GM23338 (cell line): ENCODE measurements around the gene POGZ. TPM values are rescaled to one million over a fixed set of nuclear protein-coding genes. Genes with fewer than 3 reads are reported as not detected.

Experiments
- ATAC-seq: fragments of 200-7000 bp; cut with Tn5 transposase; 3 replicates; pipeline ENCODE4 v1.9.1; 2020
- DNase-seq: peaks from one replicate; pipeline ENCODE4 v3.0.0-alpha.2; 2015; ENCODE audit warnings: low spot score
- H2AFZ ChIP-seq: fragments of 200-600 bp; sonication (generic); 2 replicates; pipeline ENCODE4 v1.8.0; 2016; ENCODE audit warnings: antibody characterized with exemption, mild to moderate bottlenecking, moderate library complexity
- H3F3A ChIP-seq: fragments of 200-600 bp; sonication (generic); replicated peaks from 2 replicates; pipeline ENCODE4 v1.8.0; 2017; ENCODE audit warnings: antibody characterized with exemption, mixed run types, low read depth
- H3K27ac ChIP-seq: fragments of 200-600 bp; sonication (generic); 2 replicates; pipeline ENCODE4 v1.6.1; 2016; ENCODE audit warnings: low read depth
- H3K27me3 ChIP-seq: fragments of 200-600 bp; sonication (generic); 2 replicates; pipeline ENCODE4 v1.8.0; 2016; ENCODE audit warnings: mild to moderate bottlenecking, mixed run types, moderate library complexity; ENCODE audit not compliant: insufficient read depth
- H3K36me3 ChIP-seq: fragments of 200-600 bp; sonication (generic); 2 replicates; pipeline ENCODE4 v1.8.0; 2016; ENCODE audit warnings: mild to moderate bottlenecking; ENCODE audit not compliant: insufficient read depth
- H3K4me1 ChIP-seq: fragments of 200-600 bp; sonication (generic); 2 replicates; pipeline ENCODE4 v1.8.0; 2016; ENCODE audit warnings: mild to moderate bottlenecking, moderate library complexity; ENCODE audit not compliant: insufficient read depth
- H3K4me2 ChIP-seq: fragments of 200-600 bp; sonication (generic); 2 replicates; pipeline ENCODE4 v1.7.1; 2017; ENCODE audit warnings: mixed run types
- H3K4me3 ChIP-seq: fragments of 200-600 bp; sonication (generic); 2 replicates; pipeline ENCODE4 v1.6.1; 2016; ENCODE audit warnings: mixed run types
- H3K79me2 ChIP-seq: fragments of 200-600 bp; sonication (generic); replicated peaks from 2 replicates; pipeline ENCODE4 v1.8.0; 2017; ENCODE audit warnings: mild to moderate bottlenecking; ENCODE audit not compliant: insufficient read depth
- H3K9me2 ChIP-seq: fragments of 200-600 bp; sonication (generic); 2 replicates; pipeline ENCODE4 v1.8.0; 2017; ENCODE audit not compliant: insufficient read depth
- H4K20me1 ChIP-seq: fragments of 200-600 bp; sonication (generic); replicated peaks from 2 replicates; pipeline ENCODE4 v1.8.0; 2017; ENCODE audit warnings: mild to moderate bottlenecking; ENCODE audit not compliant: insufficient read depth
- H3K27ac Mint-ChIP-seq: 2 replicates; pipeline ENCODE4 v1.8.0; 2020; ENCODE audit warnings: inconsistent platforms, mild to moderate bottlenecking, moderate library complexity, mixed read lengths
- H3K27me3 Mint-ChIP-seq: 3 replicates; pipeline ENCODE4 v1.8.0; 2022; ENCODE audit warnings: low read depth, mild to moderate bottlenecking, moderate library complexity, mixed read lengths, inconsistent platforms; ENCODE audit not compliant: insufficient read depth, poor library complexity
- H3K36me3 Mint-ChIP-seq: 3 replicates; pipeline ENCODE4 v1.8.0; 2021; ENCODE audit warnings: low read depth, mild to moderate bottlenecking, inconsistent platforms, moderate library complexity, mixed read lengths
- H3K4me1 Mint-ChIP-seq: 3 replicates; pipeline ENCODE4 v1.8.0; 2020; ENCODE audit warnings: mild to moderate bottlenecking, inconsistent platforms, mixed read lengths
- H3K4me3 Mint-ChIP-seq: 3 replicates; pipeline ENCODE4 v1.8.0; 2021; ENCODE audit warnings: moderate library complexity, mild to moderate bottlenecking, inconsistent platforms, mixed read lengths
- H3K9me3 Mint-ChIP-seq: 3 replicates; pipeline ENCODE4 v1.8.0; 2020; ENCODE audit warnings: moderate library complexity, mild to moderate bottlenecking, inconsistent platforms, mixed read lengths
- CREB1 ChIP-seq: fragments of 250-450 bp; sonication (Bioruptor Pico); IDR thresholded peaks from 2 replicates; pipeline ENCODE4 v1.5.0; 2020; ENCODE audit warnings: low read depth, mild to moderate bottlenecking, moderate library complexity
- CTCF ChIP-seq, 2 experiments: fragments of 200-600 bp in 1 of 2; sonication (generic) in 1 of 2; conservative IDR thresholded peaks; 2 replicates each; pipeline versions ENCODE4 v1.5.1 to v1.6.1; 2016 to 2017; ENCODE audit warnings: antibody characterized with exemption in 2 of 2, low read depth in 2 of 2, mild to moderate bottlenecking in 2 of 2, moderate library complexity in 1 of 2
- ETS1 ChIP-seq: IDR thresholded peaks from 2 replicates; pipeline ENCODE4 v1.6.1; 2016; ENCODE audit warnings: antibody characterized with exemption
- EZH2 ChIP-seq: fragments of 200-600 bp; sonication (generic); IDR thresholded peaks from one replicate; pipeline ENCODE4 v1.8.0; 2017; ENCODE audit warnings: antibody characterized with exemption, mild to moderate bottlenecking, low read depth; ENCODE audit not compliant: unreplicated experiment
- EZH2phosphoT487 ChIP-seq: fragments of 200-600 bp; sonication (generic); IDR thresholded peaks from one replicate; pipeline ENCODE4 v1.8.1; 2018; ENCODE audit warnings: antibody characterized with exemption; ENCODE audit not compliant: unreplicated experiment
- JUNB ChIP-seq: IDR thresholded peaks from one replicate; pipeline ENCODE4 v1.6.1; 2016; ENCODE audit warnings: antibody characterized with exemption; ENCODE audit not compliant: unreplicated experiment
- NANOG ChIP-seq: IDR thresholded peaks from 2 replicates; pipeline ENCODE4 v1.6.1; 2016; ENCODE audit warnings: antibody characterized with exemption, borderline replicate concordance
- POLR2AphosphoS5 ChIP-seq: IDR thresholded peaks from 2 replicates; pipeline ENCODE4 v1.6.1; 2016; ENCODE audit warnings: antibody characterized with exemption, low read depth
- REST ChIP-seq: IDR thresholded peaks from one replicate; pipeline ENCODE4 v1.6.1; 2018; ENCODE audit warnings: antibody characterized with exemption; ENCODE audit not compliant: unreplicated experiment
- STAT1 ChIP-seq: IDR thresholded peaks from one replicate; pipeline ENCODE4 v1.6.1; 2016; ENCODE audit warnings: antibody characterized with exemption; ENCODE audit not compliant: unreplicated experiment
- ZNF114 ChIP-seq: fragments of 250-450 bp; sonication (Bioruptor Pico); IDR thresholded peaks from 2 replicates; pipeline ENCODE4 v1.5.0; 2020; ENCODE audit warnings: mild to moderate bottlenecking, moderate library complexity
- ZNF331 ChIP-seq: fragments of 250-450 bp; sonication (Bioruptor Pico); IDR thresholded peaks from 2 replicates; pipeline ENCODE4 v1.5.0; 2020; ENCODE audit warnings: low read depth, mild to moderate bottlenecking, moderate library complexity
- ZNF462 ChIP-seq: fragments of 250-450 bp; sonication (Bioruptor Pico); IDR thresholded peaks from 2 replicates; pipeline ENCODE4 v1.5.0; 2020; ENCODE audit warnings: mild to moderate bottlenecking, moderate library complexity
- polyA plus RNA-seq: library from polyadenylated mRNA; unstranded; fragments of >200 nt; fragmentation: Nextera tagmentation; extraction: Ambion mirVana; gene quantifications from 2 replicates; pipeline ENCODE4 v1.2.1, GENCODE V29; 2016
- total RNA-seq: library from RNA; depleted of rRNA; stranded (reverse); fragments of >200 nt; shearing (Covaris generic); gene quantifications from 2 replicates; pipeline ENCODE4 v1.2.3, GENCODE V29; 2014

Gene POGZ
- total and polyA plus RNA-seq, 2 experiments from 2014 or later: 47.0 to 72.5 TPM

GRCh38 chr1:151492120-151492519, 32.8 kb upstream of the POGZ start:
- Histone ChIP-seq H3K4me1 (no peaks in the 10 kb centered on the region; the same call in 1 of the 2 replicates), H2AFZ (peak overlapping the region; percentile 63; the same call in 1 of the 2 replicates), H4K20me1 (no peaks in the 10 kb centered on the region), H3K9me2 (no peaks in the 10 kb centered on the region), H3K27ac (no peak overlapping the region), H3F3A (no peaks in the 10 kb centered on the region), H3K4me3 (no peak overlapping the region), H3K36me3 (no peaks in the 10 kb centered on the region), H3K27me3 (no peaks in the 10 kb centered on the region), H3K79me2 (no peaks in the 10 kb centered on the region), H3K4me2 (no peak overlapping the region)
- no peaks in the 10 kb centered on the region for H3K36me3 Mint-ChIP-seq
- H3K27ac Mint-ChIP-seq: no peak overlapping the region
- H3K27me3 Mint-ChIP-seq: peaks cover 8% of the 10 kb centered on the region
- TF ChIP-seq ZNF331 (no peak), ZNF462 (CRISPR knock-in tag) (no peak), CREB1 (CRISPR knock-in tag) (no peak), NANOG (no peak), JUNB (no peak), ETS1 (no peak), POLR2AphosphoS5 (no peak), ZNF114 (CRISPR knock-in tag) (no peak), STAT1 (no peak), CTCF (conservative IDR thresholded peaks at IDR 0.05; ENCODE audit: low read depth in 2 of 2) (no peak), REST (no peak), EZH2phosphoT487 (no peak), EZH2 (no peak)
- H3K4me1 Mint-ChIP-seq: peaks cover 4% of the 10 kb centered on the region; the same call in 1 of the 3 replicates
- ATAC-seq (no peak), DNase-seq (no peak)
- H3K4me3 Mint-ChIP-seq: no peak overlapping the region
- no peaks in the 10 kb centered on the region for H3K9me3 Mint-ChIP-seq
